C4-2B (cell line): ENCODE measurements around the gene IFI6.

Source experiments
- CTCF ChIP-seq: fragments of 450-650 bp; conservative IDR thresholded peaks from 2 replicates; pipeline ENCODE4 v1.5.1; 2017; ENCODE audit warnings: mild to moderate bottlenecking
- ZFX ChIP-seq: fragments of 450-650 bp; IDR thresholded peaks from 2 replicates; pipeline ENCODE4 v1.6.1; 2017

- TF ChIP-seq CTCF (no peak), ZFX (no peak)
Measured at GRCh38 chr1:27704958-27705357, 33.0 kb upstream of the IFI6 start.
